ENCODE data around the gene SMARCA1. TPM values are rescaled to one million over a fixed set of nuclear protein-coding genes. Genes with fewer than 3 reads are reported as not detected.
A peak's percentile ranks its signal among the peaks of the same experiment; 100 is the strongest.
"Not testable (repeated sequence)": the region's sequence is repeated elsewhere in the genome, so short reads cannot be mapped to it uniquely, and the experiment has no call there.

Gene SMARCA1
- total and polyA plus RNA-seq, 10 of the 15 experiments (the other 5 are each of a cell fraction or from before 2014, with no cell fraction given) = 0.02 to 0.31 (median 0.08) TPM; not detected in 3

DNA sequence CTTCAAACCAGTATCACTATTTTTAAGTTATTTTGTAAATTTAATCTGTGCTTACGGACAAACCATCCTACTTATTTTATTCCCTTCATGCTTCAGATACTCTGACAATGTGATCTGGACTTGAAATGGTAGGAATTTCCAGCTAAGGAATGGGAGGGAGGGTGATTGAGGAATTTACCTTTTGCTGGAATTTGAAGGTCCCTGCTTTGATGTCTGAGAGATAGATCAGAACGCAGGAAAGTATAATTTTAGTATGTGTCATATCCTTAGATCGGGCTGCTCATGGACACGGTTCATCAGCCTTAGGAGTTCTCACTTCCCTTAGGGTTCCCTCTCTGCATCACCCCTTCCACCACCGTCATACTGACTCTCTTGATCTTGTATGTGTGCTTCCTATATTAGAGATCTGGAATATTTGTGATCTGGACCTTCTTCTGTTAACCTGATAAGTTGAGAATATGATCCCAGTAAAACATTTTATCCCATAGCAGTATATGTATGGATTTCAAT, 33.6 kb upstream of the SMARCA1 start:
- BruUV-seq (replicated peaks) = no TSS peak
- H3K79me2 ChIP-seq (ENCODE audit: control insufficient read depth, insufficient read depth, low read length) = no peaks in the 10 kb centered on the region
- DNase-seq (ENCODE audit: low read depth, low spot score) (no peak), FAIRE-seq (no peak), ATAC-seq (0 out of 3 replicates have a peak, but pooled peaks have one; percentile 13)
- ChIA-PET SMC1A (ENCODE audit: uncharacterized antibody, unreplicated experiment) (no interaction called here), POLR2A (no interaction called here), RAD21 (ENCODE audit: unreplicated experiment) (no interaction called here), CTCF (no interaction called here)
- no peak overlapping the region for H3K4me2 ChIP-seq (ENCODE audit: control insufficient read depth, insufficient read depth)
- no peaks in the 10 kb centered on the region for H4K20me1 ChIP-seq (ENCODE audit: control insufficient read depth, insufficient read depth)
- H3K9me3 ChIP-seq (replicated peaks; ENCODE audit: control insufficient read depth, insufficient read depth, low read length) = no peaks in the 10 kb centered on the region
- H3K9ac ChIP-seq (ENCODE audit: control insufficient read depth, insufficient read depth, low read length) = no peak overlapping the region
- H3K27me3 ChIP-seq (replicated peaks in 1 of 2; ENCODE audit: control insufficient read depth in 2 of 2, insufficient read depth in 2 of 2, low read length in 1 of 2) = no peaks in the 10 kb centered on the region
- no peak overlapping the region for H3K27ac ChIP-seq (ENCODE audit: control insufficient read depth, insufficient read depth)
- TF ChIP-seq SUPT20H (IDR thresholded peaks at IDR 0.05; ENCODE audit: borderline replicate concordance, control insufficient read depth, low read depth, low read length) = no peak
- TF ChIP-seq SPI1 (IDR thresholded peaks at IDR 0.05; ENCODE audit: borderline replicate concordance, insufficient read depth, low read depth, low read length) = peak; percentile 36; the same call in 1 of the 2 replicates
- peaks cover 5% of the 10 kb centered on the region for H3K4me1 ChIP-seq (ENCODE audit: control insufficient read depth, insufficient read depth, low read length)
- no peak overlapping the region for H2AFZ ChIP-seq (ENCODE audit: control insufficient read depth, low read depth, low read length)
- 14% methylated on average over 5 of the region's 5 CpGs for WGBS (ENCODE audit: insufficient coverage, insufficient replicate concordance, low lambda C conversion rate, missing lambda C conversion rate)
- no peak overlapping the region for H3K4me3 ChIP-seq
- in situ Hi-C loops (cut with MboI) (no loop called here), intact Hi-C loops (cut with micrococcal nuclease; ENCODE audit: unreplicated experiment) (no loop called here)
- H3K36me3 ChIP-seq (ENCODE audit: control insufficient read depth in 2 of 2, insufficient read depth in 2 of 2, low read length in 1 of 2) = no peaks in the 10 kb centered on the region

DNA sequence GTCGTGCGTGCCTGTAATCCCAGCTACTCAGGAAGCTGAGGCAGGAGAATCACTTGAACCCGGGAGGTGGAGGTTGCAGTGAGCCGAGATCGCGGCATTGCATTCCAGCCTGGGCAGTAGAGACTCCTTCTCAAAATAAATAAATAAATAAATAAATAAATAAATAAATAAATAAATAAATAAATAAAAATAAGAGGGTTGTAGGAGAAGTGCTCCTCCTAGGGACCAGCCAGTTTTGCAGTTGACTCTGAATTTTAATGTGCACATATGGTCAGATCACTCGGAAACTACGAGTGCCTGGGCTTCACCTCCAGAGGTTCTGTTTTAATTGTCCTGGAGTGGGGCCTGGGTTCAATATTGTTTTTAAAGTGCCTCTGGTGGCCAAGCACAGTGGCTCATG, 31.5 kb upstream of the SMARCA1 start:
- H3K36me3 ChIP-seq (ENCODE audit: control insufficient read depth in 2 of 2, insufficient read depth in 2 of 2, low read length in 1 of 2); H3K4me3 ChIP-seq; H3K9ac ChIP-seq (ENCODE audit: control insufficient read depth, insufficient read depth, low read length); RAD21 ChIA-PET (ENCODE audit: unreplicated experiment); intact Hi-C loops (cut with micrococcal nuclease; ENCODE audit: unreplicated experiment); ATAC-seq; H3K9me3 ChIP-seq (replicated peaks; ENCODE audit: control insufficient read depth, insufficient read depth, low read length); SMC1A ChIA-PET (ENCODE audit: uncharacterized antibody, unreplicated experiment); FAIRE-seq; H3K4me1 ChIP-seq (ENCODE audit: control insufficient read depth, insufficient read depth, low read length); H2AFZ ChIP-seq (ENCODE audit: control insufficient read depth, low read depth, low read length); H4K20me1 ChIP-seq (ENCODE audit: control insufficient read depth, insufficient read depth); CTCF ChIA-PET; H3K27me3 ChIP-seq (replicated peaks in 1 of 2; ENCODE audit: control insufficient read depth in 2 of 2, insufficient read depth in 2 of 2, low read length in 1 of 2); H3K27ac ChIP-seq (ENCODE audit: control insufficient read depth, insufficient read depth); H3K79me2 ChIP-seq (ENCODE audit: control insufficient read depth, insufficient read depth, low read length); DNase-seq (ENCODE audit: low read depth, low spot score); in situ Hi-C loops (cut with MboI); H3K4me2 ChIP-seq (ENCODE audit: control insufficient read depth, insufficient read depth); BruUV-seq (replicated peaks): not testable (repeated sequence)
- WGBS (ENCODE audit: insufficient coverage, insufficient replicate concordance, low lambda C conversion rate, missing lambda C conversion rate) = 79% methylated on average over 8 of the region's 8 CpGs
- POLR2A ChIA-PET = interaction anchor here (1.9 kb wide), 1 partner anchor 13 kb away, joined by 5 read pairs; no protein-coding TSS in a partner anchor

Data from GM12878 (cell line).